Fibroblast of villous mesenchyme (primary cell): Measurements from ENCODE around the gene PTPRE. TPM values are rescaled to one million over a fixed set of nuclear protein-coding genes. Genes with fewer than 3 reads are reported as not detected.

Source experiments
- DNase-seq: peaks from one replicate; pipeline ENCODE4 v3.0.0-alpha.2; 2010; ENCODE audit warnings: low read depth
- H3K4me3 ChIP-seq: 2 replicates; pipeline ENCODE4 v1.5.1; 2011; ENCODE audit warnings: low read depth, mild to moderate bottlenecking, low read length
- total RNA-seq: library from RNA; depleted of rRNA; stranded (reverse); fragments of >200 nt; gene quantifications from 2 replicates; pipeline ENCODE4 v1.2.3, GENCODE V29; 2012
- TF ChIP-seq, protein P1 (sequence below): IDR thresholded peaks from 2 replicates; pipeline ENCODE4 v1.5.1; 2012; ENCODE audit warnings: low read depth, mild to moderate bottlenecking, low read length; ENCODE audit not compliant: insufficient read depth

PTPRE gene
- total RNA-seq, 1 donor: 11.2 TPM

DNA sequence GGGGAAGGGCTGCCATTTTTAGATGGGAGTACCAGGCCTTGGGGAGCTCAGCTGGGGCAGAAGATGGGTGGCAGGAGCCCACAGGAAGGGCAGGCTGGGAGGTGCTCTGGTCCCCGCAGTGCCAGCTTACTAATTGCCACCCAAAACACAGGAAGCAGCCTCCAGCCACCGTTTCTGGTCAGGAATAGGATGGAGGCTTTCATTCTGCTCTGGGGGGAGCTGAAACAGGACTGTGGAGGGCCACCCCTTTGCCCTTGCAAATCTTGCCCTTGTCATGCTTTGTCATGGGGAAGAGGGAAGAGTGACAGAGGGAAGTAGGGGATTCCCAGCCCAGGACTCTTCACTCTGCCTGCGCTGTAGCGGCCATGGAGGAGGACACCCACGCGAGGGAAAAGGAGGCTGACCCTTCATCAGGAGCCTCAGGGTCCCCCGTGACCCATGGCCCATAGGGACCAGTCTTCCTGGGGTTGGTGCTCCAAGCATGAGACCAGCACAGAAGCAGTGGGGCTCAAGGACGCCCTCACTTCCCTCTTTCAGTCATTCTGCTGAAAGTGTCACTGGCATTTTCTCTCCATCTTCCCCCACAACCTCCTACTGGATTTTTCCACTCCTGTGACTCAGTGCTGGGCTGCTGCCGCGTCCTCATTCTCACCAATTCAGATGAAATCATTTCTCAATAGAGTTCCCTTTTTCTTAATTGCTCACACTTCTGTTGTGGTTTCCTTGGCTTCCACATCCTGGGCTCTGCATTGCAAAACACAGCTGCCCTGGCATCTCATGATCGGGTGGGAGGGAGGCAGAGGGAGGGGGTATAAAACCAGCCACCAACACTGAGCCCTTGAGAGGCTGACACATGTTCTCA, 157.4 kb downstream of the PTPRE start:
- TF ChIP-seq, protein P1, sequence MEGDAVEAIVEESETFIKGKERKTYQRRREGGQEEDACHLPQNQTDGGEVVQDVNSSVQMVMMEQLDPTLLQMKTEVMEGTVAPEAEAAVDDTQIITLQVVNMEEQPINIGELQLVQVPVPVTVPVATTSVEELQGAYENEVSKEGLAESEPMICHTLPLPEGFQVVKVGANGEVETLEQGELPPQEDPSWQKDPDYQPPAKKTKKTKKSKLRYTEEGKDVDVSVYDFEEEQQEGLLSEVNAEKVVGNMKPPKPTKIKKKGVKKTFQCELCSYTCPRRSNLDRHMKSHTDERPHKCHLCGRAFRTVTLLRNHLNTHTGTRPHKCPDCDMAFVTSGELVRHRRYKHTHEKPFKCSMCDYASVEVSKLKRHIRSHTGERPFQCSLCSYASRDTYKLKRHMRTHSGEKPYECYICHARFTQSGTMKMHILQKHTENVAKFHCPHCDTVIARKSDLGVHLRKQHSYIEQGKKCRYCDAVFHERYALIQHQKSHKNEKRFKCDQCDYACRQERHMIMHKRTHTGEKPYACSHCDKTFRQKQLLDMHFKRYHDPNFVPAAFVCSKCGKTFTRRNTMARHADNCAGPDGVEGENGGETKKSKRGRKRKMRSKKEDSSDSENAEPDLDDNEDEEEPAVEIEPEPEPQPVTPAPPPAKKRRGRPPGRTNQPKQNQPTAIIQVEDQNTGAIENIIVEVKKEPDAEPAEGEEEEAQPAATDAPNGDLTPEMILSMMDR: no peak
- peak; percentile 95 for DNase-seq
- no peak overlapping the region for H3K4me3 ChIP-seq

DNA sequence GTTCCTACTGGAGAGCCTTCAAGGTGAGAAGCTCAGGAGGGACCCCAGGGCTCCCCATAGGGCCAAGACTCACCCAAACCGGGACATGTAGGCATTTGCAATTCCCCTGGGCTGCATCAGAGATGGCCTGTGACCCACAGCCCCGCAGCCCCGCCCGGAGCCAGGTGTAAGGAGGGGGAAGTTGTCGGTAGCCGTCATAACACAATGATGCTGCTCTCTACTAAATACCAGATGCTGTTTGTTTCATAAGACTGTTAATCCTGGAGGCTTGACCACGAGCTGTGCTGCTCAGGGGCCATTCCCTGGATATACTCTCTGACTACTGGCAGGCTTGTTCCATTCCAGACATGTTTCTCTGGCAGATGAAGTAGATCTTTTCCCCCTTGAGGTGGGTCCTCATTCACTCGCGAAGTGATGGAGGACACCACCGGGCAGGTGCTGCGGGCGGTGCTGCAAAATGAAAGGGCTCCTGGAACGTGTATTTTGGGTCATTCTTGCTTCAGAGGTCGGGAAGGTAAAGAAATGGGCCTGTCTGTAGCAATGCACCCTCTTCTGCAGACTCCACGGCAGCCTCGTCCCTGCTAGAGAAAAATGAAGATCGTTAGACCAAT, 158.2 kb downstream of the PTPRE start:
- TF ChIP-seq, protein P1: no peak
- H3K4me3 ChIP-seq: no peak overlapping the region
- peak; percentile 85 for DNase-seq

DNA sequence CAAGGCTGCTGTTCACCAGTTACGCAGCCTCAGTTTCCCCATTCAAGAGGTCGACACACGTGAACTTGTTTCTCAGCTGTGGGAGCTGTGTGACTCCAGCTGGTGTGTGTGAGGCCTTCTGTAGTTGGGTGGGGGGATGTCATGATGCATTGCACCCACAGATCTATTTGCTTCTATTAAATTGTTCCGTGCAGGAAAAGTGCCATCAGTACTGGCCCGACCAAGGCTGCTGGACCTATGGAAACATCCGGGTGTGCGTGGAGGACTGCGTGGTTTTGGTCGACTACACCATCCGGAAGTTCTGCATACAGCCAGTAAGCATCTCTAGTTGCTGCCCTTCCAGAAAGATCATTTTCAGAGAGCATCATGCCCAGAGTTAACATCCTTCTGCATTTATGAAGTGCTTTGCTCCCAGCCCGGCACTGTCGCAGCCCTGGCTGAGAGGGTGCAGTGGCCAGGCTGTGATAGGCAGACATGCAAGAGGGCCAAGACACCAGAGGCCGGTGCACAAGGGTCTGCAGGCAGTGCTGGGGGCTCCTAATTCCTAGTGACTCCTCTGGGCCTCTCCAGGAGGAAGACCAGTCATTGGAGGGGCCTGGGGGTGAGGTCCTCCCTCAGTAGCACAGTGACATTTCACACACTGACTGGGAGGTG, 159.1 kb downstream of the PTPRE start:
- no peak overlapping the region for H3K4me3 ChIP-seq
- TF ChIP-seq, protein P1: no peak

DNA sequence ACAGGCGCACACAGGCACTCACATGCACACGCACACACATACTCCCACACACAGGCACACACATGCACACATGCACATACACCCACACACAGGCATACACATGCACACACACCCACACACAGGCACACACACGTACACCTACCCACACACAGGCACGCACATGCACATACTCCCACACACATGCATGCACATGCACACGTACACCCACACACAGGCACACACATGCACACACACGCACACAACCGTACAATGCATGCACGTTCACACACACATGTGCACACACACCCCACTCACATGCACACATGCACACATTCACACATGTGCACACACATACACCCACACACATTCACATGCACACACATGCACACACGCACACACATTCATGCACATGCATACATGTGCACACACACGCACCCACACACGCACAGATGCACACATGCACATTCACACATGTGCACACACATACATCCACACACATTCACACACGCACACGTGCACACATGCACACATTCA, 160.0 kb downstream of the PTPRE start:
- TF ChIP-seq, protein P1: no peak
- DNase-seq: no peak
- H3K4me3 ChIP-seq: no peak overlapping the region

More for the DNA sequence above, 159.1 kb downstream of the PTPRE start:
- DNase-seq: no peak

DNA sequence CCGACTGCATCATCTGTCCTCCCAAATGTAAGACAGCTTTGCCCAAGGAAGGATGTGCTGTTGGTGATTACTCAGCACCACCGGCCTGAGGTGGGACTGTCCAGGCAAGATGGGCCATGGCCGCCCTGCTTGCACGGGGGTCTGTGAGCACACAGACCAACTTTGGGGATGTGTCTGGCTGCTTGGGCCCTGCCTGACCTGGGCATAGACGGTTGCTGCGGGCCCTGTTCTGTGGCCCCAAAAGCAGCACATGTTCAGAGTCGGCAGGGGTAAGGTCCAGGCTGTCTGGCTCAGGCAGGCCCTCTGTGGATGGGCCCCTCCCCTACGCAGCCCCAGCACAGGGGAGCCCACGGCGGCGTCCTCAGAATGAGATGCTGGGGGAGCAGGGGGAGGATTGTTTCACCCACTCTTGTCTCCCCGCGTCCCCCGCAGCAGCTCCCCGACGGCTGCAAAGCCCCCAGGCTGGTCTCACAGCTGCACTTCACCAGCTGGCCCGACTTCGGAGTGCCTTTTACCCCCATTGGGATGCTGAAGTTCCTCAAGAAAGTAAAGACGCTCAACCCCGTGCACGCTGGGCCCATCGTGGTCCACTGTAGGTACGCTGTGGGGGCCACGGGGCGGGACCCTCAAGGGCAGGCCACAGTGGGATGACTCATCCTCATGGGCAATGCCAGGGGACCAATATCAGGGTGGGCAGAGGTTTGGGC, 160.9 kb downstream of the PTPRE start:
- no peak overlapping the region for H3K4me3 ChIP-seq
- no peak for DNase-seq

More for the DNA sequence above, 160.9 kb downstream of the PTPRE start:
- TF ChIP-seq, protein P1: no peak
